Astrocyte of the spinal cord (primary cell): ENCODE data around the gene DYRK2.

Experiments used
- DNase-seq: peaks from one replicate; pipeline ENCODE4 v3.0.0; 2011; ENCODE audit warnings: low read depth, low spot score
- H3K4me3 ChIP-seq: 2 replicates; pipeline ENCODE4 v1.5.1; 2011; ENCODE audit warnings: low read depth, mild to moderate bottlenecking, low read length, moderate library complexity
- CTCF ChIP-seq: IDR thresholded peaks from 2 replicates; pipeline ENCODE4 v1.5.1; 2012; ENCODE audit warnings: low read depth, mild to moderate bottlenecking, low read length, inconsistent platforms
- in situ Hi-C: cut with HindIII; loops from 2 replicates; pipeline ENCODE4 v1.10.0; 2017; ENCODE audit warnings: low sequenced_read_pairs

Gene DYRK2

GRCh38 chr12:67648521-67649260 lies at the start of gene DYRK2:
Gene DYRK2, plus strand, starts transcription at chr12:67648745. Its CDS starts 389 bp downstream, at chr12:67649134.
- peak within 1 kb of the TSS; percentile 86 for H3K4me3 ChIP-seq
- no peak for TF ChIP-seq CTCF
- in situ Hi-C loops = no loop called here
- DNase-seq = peak; percentile 77

- no peak for DNase-seq
- TF ChIP-seq CTCF = no peak
- in situ Hi-C loops = no loop called here
- H3K4me3 ChIP-seq = no peak overlapping the region
These were observed 48.9 kb upstream of the DYRK2 start for GRCh38 chr12:67599691-67600090.

GRCh38 chr12:67601126-67601525 lies 47.4 kb upstream of the DYRK2 start:
- in situ Hi-C loops = no loop called here
- no peak overlapping the region for H3K4me3 ChIP-seq
- TF ChIP-seq CTCF = no peak
- no peak for DNase-seq

GRCh38 chr12:67609226-67609870 lies 39.2 kb upstream of the DYRK2 start:
- H3K4me3 ChIP-seq = no peak overlapping the region
- in situ Hi-C loops = no loop called here
- DNase-seq = no peak
- TF ChIP-seq CTCF = no peak

- in situ Hi-C loops = no loop called here
- no peak for TF ChIP-seq CTCF
- no peak for DNase-seq
- H3K4me3 ChIP-seq = no peak overlapping the region
These were observed 35.5 kb upstream of the DYRK2 start for GRCh38 chr12:67613040-67613439.

GRCh38 chr12:67617629-67618028 lies 30.9 kb upstream of the DYRK2 start:
- no peak for DNase-seq
- TF ChIP-seq CTCF = no peak
- H3K4me3 ChIP-seq = no peak overlapping the region
- in situ Hi-C loops = no loop called here
